ENCODE results near the gene DAG1.

GRCh38 chr3:49519296-49519695 is 49.2 kb downstream of the DAG1 start:
- TF ChIP-seq CTCF (IDR thresholded peaks at IDR 0.05), result no peak
- TF ChIP-seq POLR2A (IDR thresholded peaks at IDR 0.05), result no peak
- TF ChIP-seq EP300 (IDR thresholded peaks at IDR 0.05; ENCODE audit: low read depth), result no peak
- no peak for TF ChIP-seq POLR2AphosphoS5 (IDR thresholded peaks at IDR 0.05)

Data from transverse colon (tissue), 4 donors.